Measurements from ENCODE around the gene DPP6. TPM values are rescaled to one million over a fixed set of nuclear protein-coding genes. Genes with fewer than 3 reads are reported as not detected.

Gene DPP6
- total RNA-seq, 1 donor from 2014 or later: not detected

DNA sequence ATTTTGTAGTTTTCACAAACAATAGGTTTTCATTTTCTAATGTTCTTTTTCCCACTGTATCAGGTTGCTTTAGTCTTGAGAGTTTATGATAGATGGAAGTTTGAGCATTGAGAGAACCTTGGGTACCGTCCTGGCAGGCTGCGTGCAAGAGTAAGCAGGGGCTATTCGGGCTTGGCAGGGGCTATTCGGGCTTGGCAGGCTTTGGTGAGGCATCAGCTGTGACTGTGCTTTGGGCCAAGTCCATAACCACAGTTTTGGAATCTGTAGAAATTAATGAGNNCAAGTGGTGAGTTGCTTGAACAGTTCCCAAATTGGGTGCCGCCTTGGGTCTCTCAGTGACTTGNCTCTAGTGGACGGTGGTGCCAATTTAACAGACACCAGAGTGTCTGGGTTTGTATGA, 526.1 kb downstream of the DPP6 start:
- DNase-seq (ENCODE audit: extremely low read depth, low read depth, low spot score): no peak

DNA sequence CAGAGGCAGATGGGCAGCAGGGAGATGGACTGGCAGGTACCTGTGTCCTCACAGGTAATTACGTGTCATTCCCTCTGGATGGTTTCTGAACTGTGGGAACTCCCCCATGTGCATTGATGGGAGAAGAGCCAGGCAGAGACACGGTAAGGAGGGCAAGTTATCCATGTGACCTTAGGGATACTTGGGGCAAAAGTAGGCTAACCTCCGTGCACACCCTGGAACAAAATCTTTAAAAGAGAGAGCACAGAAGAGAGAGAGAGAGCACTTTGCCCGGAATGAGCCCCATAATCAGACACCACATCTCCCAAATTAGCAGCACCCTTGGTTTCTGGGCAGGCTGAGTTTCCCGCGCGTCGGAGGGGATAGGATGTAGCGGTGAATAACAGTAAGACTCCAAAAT, 527.5 kb downstream of the DPP6 start:
- DNase-seq (ENCODE audit: extremely low read depth, low read depth, low spot score): no peak

DNA sequence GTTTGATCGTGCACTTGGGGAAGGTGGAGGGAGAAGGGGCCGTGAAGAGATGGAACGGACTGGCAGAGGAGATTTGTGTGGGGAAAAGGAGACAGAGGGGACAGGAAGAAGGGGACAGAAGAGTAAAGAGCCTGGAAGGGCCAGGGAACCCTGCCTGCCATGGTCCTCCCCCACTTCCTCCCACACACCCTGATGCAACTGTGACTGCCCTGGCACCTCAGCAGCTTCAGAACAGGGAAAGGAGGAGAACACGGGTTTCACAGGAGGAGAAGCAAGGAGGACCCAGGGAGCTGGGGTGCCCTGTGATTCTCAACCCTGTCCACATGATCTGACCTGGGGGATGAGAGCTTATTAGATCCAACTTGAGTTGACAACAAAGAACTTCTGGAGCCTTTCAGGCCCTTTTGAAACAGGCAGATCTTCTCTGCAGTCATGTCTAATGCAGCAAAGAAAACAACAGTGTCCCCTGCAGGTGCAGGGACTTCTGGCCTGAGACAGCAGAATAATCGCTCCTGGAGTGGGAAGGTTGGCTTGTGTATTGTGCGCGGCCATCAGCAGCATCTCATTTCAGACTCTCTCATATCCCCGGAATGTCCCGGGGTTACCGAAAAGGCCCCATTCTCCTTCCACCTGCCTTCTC, 529.2 kb downstream of the DPP6 start:
- DNase-seq (ENCODE audit: extremely low read depth, low read depth, low spot score): no peak

DNA sequence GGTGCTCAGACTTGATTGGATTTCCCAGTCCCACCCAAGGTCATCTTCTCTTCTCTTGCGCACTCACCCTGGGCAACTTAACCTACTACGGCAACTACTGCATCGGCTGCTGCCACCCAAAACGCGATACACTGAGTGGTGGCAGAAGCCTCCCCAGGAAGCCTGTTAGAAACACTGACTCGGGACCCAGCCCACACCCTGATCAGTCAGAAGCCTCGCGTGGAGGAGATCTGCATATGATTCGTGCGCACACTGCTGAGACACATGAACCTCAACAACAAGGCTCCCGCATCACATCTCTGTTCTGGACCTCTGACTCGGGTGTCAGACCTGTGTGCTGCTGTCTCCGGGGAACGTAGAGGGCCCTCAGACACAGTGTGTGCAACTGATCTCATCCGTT, 531.3 kb downstream of the DPP6 start:
- no peak for DNase-seq (ENCODE audit: extremely low read depth, low read depth, low spot score)

DNA sequence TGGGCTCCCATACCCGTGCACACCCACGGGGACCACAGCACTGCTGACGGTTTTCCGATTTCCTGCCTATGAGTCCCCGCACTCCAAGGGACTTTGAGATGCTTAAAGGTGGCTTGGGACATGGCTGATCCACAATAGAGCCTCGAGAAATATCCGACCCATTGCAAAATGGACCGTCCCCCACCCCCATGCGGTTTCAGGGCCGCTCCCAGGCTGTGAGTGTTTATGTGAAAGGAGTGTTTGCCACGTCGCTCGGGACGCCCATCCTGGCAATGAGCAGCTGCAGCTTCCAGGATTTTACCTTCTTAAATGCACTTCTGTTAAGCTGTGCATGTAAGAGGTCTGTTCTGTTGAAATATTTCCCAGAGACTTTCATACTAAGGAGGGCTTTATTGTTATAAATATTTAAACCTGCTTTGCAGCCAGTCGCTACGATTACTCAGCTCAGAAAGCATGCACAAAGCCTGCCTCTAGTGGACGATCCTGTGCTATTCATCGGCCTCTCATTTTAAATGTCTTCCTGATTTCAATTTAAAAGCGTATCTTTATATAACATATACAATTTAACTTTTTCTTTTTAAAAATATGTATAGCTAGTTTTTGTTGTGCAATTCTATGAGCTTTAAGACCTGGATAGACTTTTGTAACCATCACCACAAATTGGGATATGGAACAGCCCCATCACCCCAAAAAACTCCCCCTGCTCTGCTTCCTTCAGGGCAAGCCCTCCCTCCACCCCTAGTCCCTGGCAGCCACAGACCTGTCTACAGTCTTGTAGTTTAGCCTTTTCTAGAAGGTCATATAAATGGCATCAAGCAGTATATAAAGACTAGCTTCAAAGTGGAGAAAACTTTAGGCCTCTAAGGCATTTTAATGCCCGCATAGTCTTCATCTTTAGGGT, 532.4 kb downstream of the DPP6 start:
- no peak for DNase-seq (ENCODE audit: extremely low read depth, low read depth, low spot score)

DNA sequence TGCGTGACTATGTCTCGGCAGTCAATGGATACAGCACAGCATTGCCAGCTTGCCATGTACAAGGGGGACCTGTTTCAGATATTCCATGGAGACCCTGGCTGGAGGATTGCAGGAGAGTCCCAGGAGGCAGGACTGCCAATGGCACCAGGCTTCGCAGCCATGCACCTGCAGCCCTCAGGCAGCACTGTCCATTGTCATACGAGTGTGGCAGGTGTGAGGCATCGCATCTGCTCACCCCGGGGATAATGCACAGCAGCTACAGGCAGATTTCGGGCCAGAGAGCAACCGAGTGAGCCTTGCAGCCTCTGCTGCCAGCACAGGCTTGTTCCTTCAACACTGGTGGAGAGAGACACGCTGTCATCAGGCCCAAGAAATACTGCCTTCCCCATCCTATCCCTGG, 535.6 kb downstream of the DPP6 start:
- no peak for DNase-seq (ENCODE audit: extremely low read depth, low read depth, low spot score)

DNA sequence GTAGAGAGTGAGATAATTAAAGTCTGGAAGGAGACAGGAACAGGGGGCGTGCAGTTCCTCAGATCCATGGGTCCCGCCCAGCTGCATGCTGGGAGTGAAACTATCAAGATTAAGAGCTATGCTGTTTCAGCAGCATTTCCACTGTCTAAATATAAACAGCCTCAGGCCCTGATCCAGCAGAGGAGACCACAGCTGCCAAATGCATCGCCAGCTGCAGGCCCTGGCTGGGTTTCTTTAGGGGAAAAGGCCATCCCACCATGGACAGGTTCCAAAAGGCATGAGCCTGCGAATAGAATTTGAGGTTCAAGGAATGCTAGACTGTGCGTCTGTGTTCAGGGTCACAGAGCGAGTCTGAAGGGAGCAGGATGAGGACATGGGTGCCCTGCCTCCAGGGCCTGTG, 539.3 kb downstream of the DPP6 start:
- no peak for DNase-seq (ENCODE audit: extremely low read depth, low read depth, low spot score)

DNA sequence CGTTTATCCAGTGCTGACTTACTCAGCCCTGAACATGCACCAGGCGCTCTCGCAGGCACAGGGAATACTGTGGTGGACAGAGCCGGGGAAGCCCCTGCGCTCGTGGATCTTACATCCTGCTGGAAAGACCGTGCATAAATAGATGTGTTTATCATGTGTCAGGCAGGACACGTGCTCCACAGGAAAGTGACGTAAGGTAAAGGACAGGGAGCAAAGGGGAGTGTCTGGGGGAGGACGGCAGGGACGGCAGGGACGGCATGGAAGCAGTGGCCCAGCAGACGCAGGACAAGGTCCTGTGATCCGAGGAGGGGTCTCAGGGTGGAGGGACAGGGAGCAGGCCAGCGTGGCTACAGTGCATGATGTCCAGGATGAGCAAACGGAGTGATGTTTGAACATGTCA, 540.2 kb downstream of the DPP6 start:
- no peak for DNase-seq (ENCODE audit: extremely low read depth, low read depth, low spot score)

DNA sequence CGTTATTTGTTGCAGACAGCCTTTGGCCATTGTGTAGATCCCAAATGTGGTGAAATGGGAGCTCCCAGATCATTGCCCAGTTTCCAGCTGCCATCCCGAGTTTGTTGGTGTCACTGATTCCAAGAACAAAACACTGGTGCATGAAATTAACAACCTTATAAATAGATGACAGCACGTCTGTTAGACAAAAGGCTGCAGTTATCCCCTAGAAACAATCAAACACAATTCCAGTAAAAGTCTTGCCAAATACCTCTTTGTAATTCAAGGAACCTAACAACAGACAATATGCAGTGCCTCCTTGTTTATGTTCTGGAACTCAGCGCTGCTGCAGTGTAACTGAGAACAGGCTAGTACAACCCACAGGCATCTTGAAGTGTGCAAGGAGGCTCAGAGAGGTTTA, 546.2 kb downstream of the DPP6 start:
- no peak for DNase-seq (ENCODE audit: extremely low read depth, low read depth, low spot score)

DNA sequence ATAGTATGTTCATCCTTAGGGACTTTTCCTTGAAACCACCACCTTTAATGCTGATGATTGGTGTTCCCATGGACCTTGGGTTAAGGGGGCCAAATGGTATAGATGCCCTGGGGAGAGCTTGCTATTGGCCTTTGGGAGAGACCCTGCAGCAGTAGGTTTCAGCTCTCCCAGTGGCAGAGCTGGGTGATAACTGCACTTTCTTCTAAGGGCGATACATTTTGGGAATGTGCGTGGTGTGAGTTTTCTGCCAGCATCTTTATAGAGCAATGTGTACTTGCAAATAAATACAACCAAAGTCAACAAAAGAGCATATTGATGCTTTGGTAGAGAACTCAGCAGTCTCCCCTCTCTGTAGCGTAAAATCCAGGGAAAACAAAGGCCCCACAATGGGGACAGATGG, 546.7 kb downstream of the DPP6 start:
- DNase-seq (ENCODE audit: extremely low read depth, low read depth, low spot score): no peak

DNA sequence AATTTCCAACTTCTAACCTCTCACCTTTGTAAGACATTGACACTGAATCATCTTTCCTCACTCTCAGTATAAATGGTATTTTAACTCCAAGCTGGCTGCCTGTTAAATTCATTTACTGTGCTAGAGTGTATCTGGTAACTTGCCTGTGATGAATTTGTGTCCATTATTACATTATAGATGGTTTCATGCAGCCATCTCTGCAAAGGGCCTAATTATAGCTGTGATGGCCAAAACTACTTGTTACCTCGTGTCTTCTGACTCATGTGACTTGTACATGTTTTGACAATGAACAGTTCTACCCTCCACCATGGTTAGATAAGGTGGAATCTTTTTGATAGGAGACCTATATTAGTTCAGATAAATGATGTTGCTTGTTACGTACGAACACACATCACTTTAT, 558.7 kb downstream of the DPP6 start:
- no peak for DNase-seq (ENCODE audit: extremely low read depth, low read depth, low spot score)

DNA sequence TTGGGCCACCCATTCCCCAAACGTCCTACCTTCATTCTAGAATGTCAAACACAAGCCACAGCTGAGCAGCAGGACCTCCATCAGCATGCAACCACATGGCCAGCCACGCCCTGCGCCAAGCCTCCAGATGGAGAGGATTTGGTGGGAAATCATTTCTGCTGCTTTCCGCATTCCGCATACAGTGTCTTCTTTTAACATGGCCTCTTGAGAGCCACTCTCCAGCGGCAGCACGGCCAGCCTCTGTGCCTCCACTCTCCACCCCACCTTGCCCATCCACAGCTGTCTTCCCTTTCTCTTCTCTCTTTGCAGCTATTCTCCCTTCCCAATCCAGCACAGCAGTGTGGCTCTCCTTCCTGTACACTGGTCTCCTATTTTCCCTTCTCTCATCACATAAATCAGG, 561.6 kb downstream of the DPP6 start:
- DNase-seq (ENCODE audit: extremely low read depth, low read depth, low spot score): no peak

DNA sequence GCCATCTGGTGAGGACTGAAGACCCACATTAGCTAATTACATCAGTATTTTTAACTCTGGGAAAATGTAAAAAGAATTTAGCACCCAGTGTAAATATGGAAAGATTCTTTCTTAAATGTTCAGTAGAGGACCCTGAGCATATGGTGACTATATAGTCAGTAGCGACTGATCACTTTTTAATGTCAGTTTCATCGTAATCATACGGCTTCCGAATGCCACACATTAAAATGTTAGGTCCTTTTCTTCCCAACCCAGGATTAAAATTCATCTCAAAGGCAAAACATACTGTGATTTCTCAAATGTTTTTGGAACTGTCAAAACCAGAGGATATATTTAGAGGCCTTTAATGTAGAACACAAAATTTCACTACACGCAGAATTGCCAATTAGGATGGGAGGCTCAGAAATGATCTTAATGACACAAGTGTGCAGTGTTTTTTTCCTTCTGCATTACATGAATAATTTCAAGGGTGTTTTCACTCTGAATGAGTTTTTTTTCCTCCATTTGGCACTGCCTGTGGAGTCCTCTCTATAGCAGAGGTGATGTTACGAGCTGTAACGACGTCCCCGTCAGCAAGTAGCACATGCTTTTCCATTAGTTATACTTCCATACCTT, 568.0 kb downstream of the DPP6 start:
- DNase-seq (ENCODE audit: extremely low read depth, low read depth, low spot score): no peak

DNA sequence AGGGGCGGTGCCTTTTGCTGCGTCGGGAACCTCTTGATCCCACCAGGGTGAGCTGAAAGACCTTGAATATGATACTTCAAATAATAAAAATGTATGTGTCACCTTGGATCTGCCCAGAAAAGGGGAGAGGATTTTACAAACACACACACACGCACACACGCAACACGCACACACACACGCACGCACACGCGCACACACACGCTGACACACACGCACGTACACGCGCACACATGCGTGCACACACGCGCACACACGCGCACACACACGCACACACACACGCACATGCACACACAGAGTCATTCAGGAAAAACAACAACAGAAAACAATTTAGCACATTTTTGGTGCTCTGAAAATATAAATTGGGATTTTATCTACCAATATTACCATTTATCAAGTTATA, 571.2 kb downstream of the DPP6 start:
- no peak for DNase-seq (ENCODE audit: extremely low read depth, low read depth, low spot score)

DNA sequence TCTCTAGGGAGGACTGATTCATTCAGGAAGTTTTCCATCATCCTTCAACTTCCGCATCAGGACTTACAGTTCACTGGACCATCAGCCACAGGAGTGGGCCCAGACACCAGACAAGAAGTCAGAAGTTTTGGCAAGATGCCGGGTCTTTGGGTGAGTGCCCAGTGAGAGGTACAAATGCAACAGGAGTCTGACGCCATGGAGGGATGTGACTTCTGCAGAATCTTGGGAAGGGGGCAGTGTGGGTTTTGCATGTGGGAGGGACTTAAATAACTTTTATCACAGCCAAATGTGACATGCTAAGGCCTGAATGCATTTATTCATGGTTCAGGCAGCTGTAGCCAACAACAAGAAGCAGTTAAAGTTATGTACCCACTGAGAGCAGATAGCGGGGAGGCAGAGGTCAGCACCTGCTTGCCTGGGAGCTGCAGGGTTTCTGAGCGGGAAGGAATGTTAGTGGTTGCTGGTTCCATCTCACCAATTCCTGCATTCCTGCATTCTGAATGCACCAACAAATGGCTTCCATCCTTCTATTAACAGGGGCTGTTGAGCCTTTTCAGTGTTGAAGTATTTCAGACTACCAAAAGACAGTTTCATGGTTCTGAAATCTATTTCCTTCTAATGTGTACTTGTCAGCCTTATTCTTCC, 575.6 kb downstream of the DPP6 start:
- no peak for DNase-seq (ENCODE audit: extremely low read depth, low read depth, low spot score)

DNA sequence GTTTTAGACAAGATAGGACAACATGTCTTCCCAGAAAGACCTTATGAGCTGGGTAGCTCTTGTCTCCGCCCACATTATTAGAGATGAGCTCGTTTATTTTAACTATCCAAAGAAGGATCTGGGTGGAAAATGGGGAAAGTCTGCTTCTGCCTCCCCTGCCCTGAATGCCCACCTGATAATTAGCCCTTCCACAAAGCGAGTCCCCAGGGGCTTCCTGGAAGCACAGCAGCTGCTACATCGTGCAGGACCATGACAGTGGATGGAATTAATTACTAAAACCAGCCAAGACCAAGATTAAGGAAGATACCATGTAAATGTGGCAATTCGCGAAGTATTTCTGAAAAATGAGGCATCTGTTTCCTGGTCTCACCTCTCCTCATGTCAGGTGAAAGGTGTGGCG, 576.4 kb downstream of the DPP6 start:
- no peak for DNase-seq (ENCODE audit: extremely low read depth, low read depth, low spot score)

DNA sequence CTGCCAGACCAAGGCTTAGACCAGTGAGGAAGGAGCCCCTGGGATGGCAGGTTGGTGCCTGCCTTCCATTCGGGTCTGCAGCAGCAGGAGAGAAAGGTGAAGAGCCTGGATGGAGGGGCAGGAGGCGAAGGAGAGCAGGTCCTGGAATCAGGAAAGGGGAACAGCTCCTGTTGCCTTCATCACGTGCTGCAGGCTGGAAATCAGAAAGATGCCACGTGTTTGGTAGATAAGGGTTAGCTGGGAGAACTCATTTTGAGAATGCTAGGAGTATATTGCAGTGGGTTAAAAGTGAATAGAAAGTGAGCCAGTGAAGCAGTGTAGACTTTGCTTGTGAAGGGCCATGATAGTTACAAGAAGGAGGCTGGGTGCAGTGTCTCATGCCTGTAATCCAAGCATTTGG, 579.0 kb downstream of the DPP6 start:
- DNase-seq (ENCODE audit: extremely low read depth, low read depth, low spot score): no peak

DNA sequence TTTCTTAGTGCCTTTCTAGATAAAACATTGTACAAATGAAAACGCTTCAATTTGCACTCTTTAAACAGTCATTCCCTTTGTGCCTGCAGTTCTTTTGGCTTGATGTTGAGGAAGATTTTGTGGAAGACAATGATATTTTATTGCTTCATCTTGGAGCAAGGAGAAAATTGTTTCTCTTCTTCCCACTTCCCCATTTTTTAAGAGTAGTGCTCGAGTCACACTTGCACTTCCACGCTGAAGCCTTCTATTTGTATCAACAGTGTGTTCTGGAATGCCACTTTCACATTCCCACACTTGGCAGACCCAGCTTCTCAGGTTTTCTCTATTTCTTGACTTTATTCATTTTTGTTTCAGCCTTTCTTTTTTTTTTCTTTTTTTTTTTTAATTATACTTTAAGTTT, 581.4 kb downstream of the DPP6 start:
- DNase-seq (ENCODE audit: extremely low read depth, low read depth, low spot score): no peak

DNA sequence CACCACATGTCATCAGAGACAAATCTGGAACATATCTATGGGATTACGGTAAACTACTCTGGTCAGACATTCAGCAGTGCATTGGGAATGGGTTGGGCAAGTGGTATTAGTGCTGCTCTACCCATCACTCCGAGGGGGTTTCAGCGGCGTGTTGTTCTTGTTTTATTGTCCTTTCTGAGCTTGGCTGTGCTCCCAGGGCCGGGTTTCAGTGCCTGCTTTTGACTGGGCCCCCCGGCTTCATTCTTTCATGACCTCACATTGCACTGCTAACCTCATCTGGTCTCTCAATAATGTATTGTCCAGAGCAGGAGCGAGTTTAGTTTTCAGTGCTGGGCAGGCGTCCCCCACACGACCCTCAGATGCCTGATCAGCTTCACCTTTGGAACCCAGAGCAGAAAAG, 586.1 kb downstream of the DPP6 start:
- DNase-seq (ENCODE audit: extremely low read depth, low read depth, low spot score): no peak

DNA sequence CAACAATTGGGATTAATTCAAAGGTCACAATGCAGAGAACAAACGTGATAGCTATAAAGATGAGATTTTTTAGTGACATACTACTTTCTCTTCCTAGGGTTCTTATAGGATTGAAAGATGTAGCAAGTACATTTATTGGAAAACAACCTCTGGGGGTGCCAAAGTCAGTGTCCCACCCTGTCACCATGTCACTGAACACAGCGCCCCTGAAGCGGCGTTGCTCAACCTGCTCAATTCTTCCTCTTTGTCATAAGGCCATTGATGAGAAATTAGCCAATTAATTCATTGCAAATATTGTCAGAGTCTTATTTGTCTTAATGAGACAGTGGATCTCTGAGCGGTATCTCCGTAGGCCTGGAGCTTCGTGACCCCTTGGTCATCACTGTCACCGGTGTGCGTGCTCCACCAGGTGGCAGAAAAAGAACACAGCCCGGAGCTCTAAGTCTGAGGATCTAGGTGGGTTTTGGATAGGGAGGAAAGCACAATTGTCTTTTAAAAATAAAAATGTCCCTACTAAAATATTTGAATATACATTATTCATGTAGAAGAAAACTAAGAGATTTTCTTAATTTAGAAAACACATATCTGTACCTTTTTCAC, 588.2 kb downstream of the DPP6 start:
- no peak for DNase-seq (ENCODE audit: extremely low read depth, low read depth, low spot score)

DNA sequence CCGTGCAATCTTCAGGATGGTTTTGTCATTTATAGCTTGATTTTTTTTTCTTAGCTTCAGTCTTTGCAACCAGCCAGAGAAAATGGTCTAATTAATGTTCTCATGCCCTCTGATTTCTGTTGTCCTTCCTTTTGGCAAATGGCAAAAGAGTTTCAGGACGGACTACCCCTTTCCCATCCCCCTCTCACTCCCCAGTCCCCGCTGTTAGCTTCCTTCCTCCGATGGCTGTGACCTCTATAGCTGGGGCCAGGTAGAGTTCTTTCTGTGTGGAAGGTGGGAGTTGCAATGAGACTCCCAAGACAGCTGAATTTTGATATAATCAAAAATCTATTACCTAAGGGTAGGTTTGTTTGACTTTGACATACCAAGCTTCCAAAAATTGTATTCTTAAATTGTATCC, 588.7 kb downstream of the DPP6 start:
- no peak for DNase-seq (ENCODE audit: extremely low read depth, low read depth, low spot score)
